GM12878 (cell line): ENCODE data around the gene TOMM40. TPM values are rescaled to one million over a fixed set of nuclear protein-coding genes. Genes with fewer than 3 reads are reported as not detected.

ENCODE experiments used
- ATAC-seq: fragments of 200-7000 bp; cut with Tn5 transposase; 3 replicates; pipeline ENCODE4 v1.9.1; 2020; ENCODE audit warnings: mild to moderate bottlenecking, moderate library complexity
- BruUV-seq: library from RNA; stranded (reverse); fragments of 400-500 nt; replicated peaks from 2 replicates; lab custom pipeline; 2021; lab: Mats Ljungman, UMichigan
- CTCF ChIA-PET: fragments of 300-600 bp; sonication (Branson Sonifier 250); formaldehyde crosslinking; extraction: SDS; loops from one replicate; lab custom pipeline; 2021; ENCODE audit warnings: inconsistent platforms; lab: Yijun Ruan, JAX
- POLR2A ChIA-PET: fragments of 350-600 bp; formaldehyde crosslinking; extraction: SDS; loops from one replicate; lab custom pipeline; 2021; ENCODE audit warnings: inconsistent platforms; lab: Charles Lee
- RAD21 ChIA-PET: fragments of 300-600 bp; sonication (Branson Sonifier 250); formaldehyde crosslinking; loops from one replicate; lab custom pipeline; 2023; ENCODE audit warnings: antibody characterized with exemption; ENCODE audit not compliant: unreplicated experiment; lab: Charles Lee
- SMC1A ChIA-PET: fragments of 300-600 bp; sonication (Branson Sonifier 250); formaldehyde crosslinking; loops from one replicate; lab custom pipeline; 2023; ENCODE audit not compliant: unreplicated experiment, uncharacterized antibody; lab: Charles Lee
- DNase-seq: peaks from one replicate; pipeline ENCODE4 v3.0.0-alpha.2; 2011; ENCODE audit warnings: low read depth, low spot score
- FAIRE-seq: peaks from 3 replicates; lab custom pipeline; 2011; peaks lifted over from hg19 to GRCh38; lab: Jason Lieb, UNC
- H2AFZ ChIP-seq: 2 replicates; pipeline ENCODE4 v1.6.0; 2011; ENCODE audit warnings: low read depth, low read length, control low read depth; ENCODE audit not compliant: control insufficient read depth
- H3K27ac ChIP-seq: 2 replicates; pipeline ENCODE4 v1.5.1; 2011; ENCODE audit warnings: control low read depth; ENCODE audit not compliant: control insufficient read depth, insufficient read depth
- H3K27me3 ChIP-seq, 2 experiments: replicated peaks in 1 of 2; 2 replicates each; pipeline versions ENCODE4 v1.6.0 to v1.6.1; 2011; ENCODE audit warnings: low read length in 1 of 2; ENCODE audit not compliant: control insufficient read depth in 2 of 2, insufficient read depth in 2 of 2
- H3K36me3 ChIP-seq, 2 experiments: 2 replicates each; pipeline ENCODE4 v1.5.1; 2011; ENCODE audit warnings: low read length in 1 of 2; ENCODE audit not compliant: control insufficient read depth in 2 of 2, insufficient read depth in 2 of 2
- H3K4me1 ChIP-seq: 2 replicates; pipeline ENCODE4 v1.6.1; 2011; ENCODE audit warnings: mild to moderate bottlenecking, low read length, moderate library complexity, mixed read lengths; ENCODE audit not compliant: control insufficient read depth, insufficient read depth
- H3K4me2 ChIP-seq: 2 replicates; pipeline ENCODE4 v1.6.0; 2011; ENCODE audit warnings: control low read depth; ENCODE audit not compliant: control insufficient read depth, insufficient read depth
- H3K4me3 ChIP-seq: fragments of 200-600 bp; sonication (generic); 2 replicates; pipeline ENCODE4 v1.5.1; 2016
- H3K79me2 ChIP-seq: 2 replicates; pipeline ENCODE4 v1.6.0; 2011; ENCODE audit warnings: low read length; ENCODE audit not compliant: control insufficient read depth, insufficient read depth
- H3K9ac ChIP-seq: 2 replicates; pipeline ENCODE4 v1.8.0; 2011; ENCODE audit warnings: low read length, control low read depth, mixed read lengths; ENCODE audit not compliant: control insufficient read depth, insufficient read depth
- H3K9me3 ChIP-seq: replicated peaks from 3 replicates; pipeline ENCODE4 v1.5.1; 2011; ENCODE audit warnings: mild to moderate bottlenecking, low read length; ENCODE audit not compliant: control insufficient read depth, insufficient read depth
- H4K20me1 ChIP-seq: 2 replicates; pipeline ENCODE4 v1.6.0; 2011; ENCODE audit not compliant: control insufficient read depth, insufficient read depth
- BHLHE40 ChIP-seq, 2 experiments: fragments of 450-650 bp in 1 of 2; IDR thresholded peaks; 2 replicates each; pipeline ENCODE4 v1.6.1; 2011 to 2017; ENCODE audit warnings: low read depth in 2 of 2, borderline replicate concordance in 1 of 2, improper control_type of control experiment in 1 of 2, low read length in 1 of 2, mild to moderate bottlenecking in 1 of 2
- BRCA1 ChIP-seq: IDR thresholded peaks from 2 replicates; pipeline ENCODE4 v1.6.1; 2011; ENCODE audit warnings: low read depth, low read length, improper control_type of control experiment
- CREB1 ChIP-seq: IDR thresholded peaks from 2 replicates; pipeline ENCODE4 v1.6.1; 2012; ENCODE audit warnings: low read depth, mild to moderate bottlenecking, inconsistent platforms
- IRF5 ChIP-seq: fragments of 450-650 bp; IDR thresholded peaks from 2 replicates; pipeline ENCODE4 v1.6.1; 2017; ENCODE audit warnings: borderline replicate concordance
- JUNB ChIP-seq: IDR thresholded peaks from 2 replicates; pipeline ENCODE4 v1.6.1; 2016; ENCODE audit warnings: antibody characterized with exemption, mild to moderate bottlenecking
- JUND ChIP-seq: IDR thresholded peaks from 2 replicates; pipeline ENCODE4 v1.6.1; 2012; ENCODE audit warnings: low read depth, mild to moderate bottlenecking, low read length, improper control_type of control experiment, moderate library complexity
- MYB ChIP-seq: fragments of 150-350 bp; IDR thresholded peaks from 2 replicates; pipeline ENCODE4 v1.6.1; 2014; ENCODE audit warnings: mild to moderate bottlenecking, low read depth, low read length, borderline replicate concordance
- NR2F1 ChIP-seq: fragments of 450-650 bp; conservative IDR thresholded peaks from 2 replicates; pipeline ENCODE4 v1.6.1; 2017; ENCODE audit warnings: mild to moderate bottlenecking
- RUNX3 ChIP-seq: IDR thresholded peaks from 2 replicates; pipeline ENCODE4 v1.6.1; 2012; ENCODE audit warnings: low read length, inconsistent platforms
- SPI1 ChIP-seq: IDR thresholded peaks from 2 replicates; pipeline ENCODE4 v1.6.1; 2011; ENCODE audit warnings: low read depth, mild to moderate bottlenecking, low read length, moderate library complexity, borderline replicate concordance; ENCODE audit not compliant: insufficient read depth
- TCF7 ChIP-seq: IDR thresholded peaks from 2 replicates; pipeline ENCODE4 v1.6.1; 2014; ENCODE audit warnings: antibody characterized with exemption, borderline replicate concordance
- WGBS: methylation state at CpG from one replicate; pipeline ENCODE4 v1.1.6; 2016; ENCODE audit warnings: low lambda C conversion rate; ENCODE audit not compliant: insufficient replicate concordance, insufficient coverage; ENCODE audit errors: missing lambda C conversion rate; 5-methylcytosine and 5-hydroxymethylcytosine counted together
- in situ Hi-C: fragments of 300-500 bp; cut with MboI; formaldehyde crosslinking; loops from 9 replicates; pipeline ENCODE4 v1.14.3; 2018; ENCODE audit warnings: mixed read lengths
- intact Hi-C: fragments of 100-400 bp; cut with micrococcal nuclease; formaldehyde crosslinking; loops from one replicate; pipeline ENCODE4 v1.14.2; 2022; ENCODE audit not compliant: unreplicated experiment
- polyA plus RNA-seq, 11 experiments: library from polyadenylated mRNA; depleted of rRNA in 4 of 11; unstranded in 6 of 11; stranded (reverse) in 5 of 11; fragments of >200 nt; fragmentation: Nextera tagmentation in 4 of 11; fragmentation: Illumina TruSeq in 1 of 11; extraction: Ambion mirVana in 4 of 11; extraction: Trizol in 1 of 11; gene quantifications; 1 replicate in 1 of 11; 2 replicates in 10 of 11; pipeline versions ENCODE4 v1.2.1 to v1.2.3, GENCODE V29; 2011 to 2016; ENCODE audit warnings: inconsistent platforms in 2 of 11, missing spikeins in 2 of 11, low read depth in 1 of 11
- total RNA-seq, 4 experiments: library from RNA; depleted of rRNA in 3 of 4; stranded (reverse); fragments of >200 nt in 3 of 4; fragmentation: Illumina TruSeq in 1 of 4; extraction: Trizol in 1 of 4; gene quantifications; 2 replicates each; pipeline versions ENCODE4 v1.2.1 to v1.2.3, GENCODE V29; 2013 to 2021
- TF ChIP-seq, protein P1 (sequence below): IDR thresholded peaks from 2 replicates; pipeline ENCODE4 v1.6.1; 2011; ENCODE audit warnings: borderline replicate concordance, low read depth, mild to moderate bottlenecking, moderate library complexity, mixed read lengths, low read length; ENCODE audit not compliant: insufficient read depth; ENCODE audit errors: extremely low read length

Gene TOMM40
- total and polyA plus RNA-seq, 10 of the 15 experiments (the other 5 are each of a cell fraction or from before 2014, with no cell fraction given) = 0.85 to 221 (median 99.9) TPM

GRCh38 chr19:44893332-44894051 is 2.4 kb downstream of the TOMM40 start:
- DNase-seq (no peak), FAIRE-seq (no peak), ATAC-seq (no peak)
- no peak for TF ChIP-seq JUNB
- TF ChIP-seq IRF5 = no peak
- no peak for TF ChIP-seq BRCA1
- no peak for TF ChIP-seq NR2F1
- no peak for TF ChIP-seq RUNX3
- no peak for TF ChIP-seq MYB
- no peak for TF ChIP-seq BHLHE40 (IDR thresholded peaks at IDR 0.05; ENCODE audit: borderline replicate concordance in 1 of 2, low read depth in 2 of 2, low read length in 1 of 2)
- TF ChIP-seq, protein P1, sequence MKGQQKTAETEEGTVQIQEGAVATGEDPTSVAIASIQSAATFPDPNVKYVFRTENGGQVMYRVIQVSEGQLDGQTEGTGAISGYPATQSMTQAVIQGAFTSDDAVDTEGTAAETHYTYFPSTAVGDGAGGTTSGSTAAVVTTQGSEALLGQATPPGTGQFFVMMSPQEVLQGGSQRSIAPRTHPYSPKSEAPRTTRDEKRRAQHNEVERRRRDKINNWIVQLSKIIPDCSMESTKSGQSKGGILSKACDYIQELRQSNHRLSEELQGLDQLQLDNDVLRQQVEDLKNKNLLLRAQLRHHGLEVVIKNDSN = no peak
- TF ChIP-seq JUND = no peak
- TF ChIP-seq TCF7 = no peak
- no peak for TF ChIP-seq CREB1
- TF ChIP-seq SPI1 = no peak
- H3K9ac ChIP-seq = no peak overlapping the region
- H4K20me1 ChIP-seq = no peaks in the 10 kb centered on the region
- H3K79me2 ChIP-seq = peaks cover 32% of the 10 kb centered on the region
- CTCF ChIA-PET = interaction anchor here (1.0 kb wide), 1 partner anchor 12 kb away, joined by 3 read pairs; the partner anchor contains the start of gene APOE
- peaks cover 19% of the 10 kb centered on the region for H3K4me1 ChIP-seq
- POLR2A ChIA-PET = no interaction called here
- H3K4me2 ChIP-seq = 0 out of 2 replicates have a peak overlapping the region, but pooled peaks have one; percentile 96
- intact Hi-C loops = loop anchor here (5.0 kb wide), 1 partner anchor 46 kb away; the partner anchor contains the start of gene NECTIN2
- H3K9me3 ChIP-seq = peaks cover 1% of the 10 kb centered on the region; the same call in 1 of the 3 replicates
- SMC1A ChIA-PET = no interaction called here
- no peak overlapping the region for H3K27ac ChIP-seq
- RAD21 ChIA-PET = no interaction called here
- H3K4me3 ChIP-seq = no peak overlapping the region
- in situ Hi-C loops = no loop called here
- over 99% methylated on average over 18 of the region's 18 CpGs for WGBS
- H2AFZ ChIP-seq = no peak overlapping the region
- H3K36me3 ChIP-seq = peaks cover 5 to 23% of the 10 kb centered on the region in 2 experiments; a peak in 3 of 4 replicates
- H3K27me3 ChIP-seq = no peaks in the 10 kb centered on the region
- no TSS peak for BruUV-seq
